Superior temporal gyrus (tissue), 1 donor: ENCODE data around the gene MEAK7.
"Not testable (repeated sequence)": the region's sequence is repeated elsewhere in the genome, so short reads cannot be mapped to it uniquely, and the experiment has no call there.

Source experiments
- DNase-seq: peaks from one replicate; pipeline ENCODE4 v3.0.0-alpha.2; 2016; ENCODE audit errors: extremely low spot score

The MEAK7 gene

GRCh38 chr16:84532855-84533486 lies 28.5 kb upstream of the MEAK7 start:
- DNase-seq = no peak

GRCh38 chr16:84532291-84532724 lies 27.8 kb upstream of the MEAK7 start:
- DNase-seq = no peak

GRCh38 chr16:84531671-84532111 lies 27.2 kb upstream of the MEAK7 start:
- no peak for DNase-seq

GRCh38 chr16:84530590-84530989 lies 26.1 kb upstream of the MEAK7 start:
- no peak for DNase-seq

GRCh38 chr16:84529607-84530006 lies 25.1 kb upstream of the MEAK7 start:
- DNase-seq = no peak

- no peak for DNase-seq
Measured at GRCh38 chr16:84528322-84528721, 23.9 kb upstream of the MEAK7 start.

- no peak for DNase-seq
Measured at GRCh38 chr16:84527532-84528269, 23.2 kb upstream of the MEAK7 start.

- no peak for DNase-seq
Measured at GRCh38 chr16:84526794-84527531, 22.5 kb upstream of the MEAK7 start.

GRCh38 chr16:84524941-84525581 lies 20.6 kb upstream of the MEAK7 start:
- not testable (repeated sequence) for DNase-seq

- DNase-seq = no peak
Measured at GRCh38 chr16:84524346-84524920, 20.0 kb upstream of the MEAK7 start.

GRCh38 chr16:84521497-84521770 lies 17.0 kb upstream of the MEAK7 start:
- DNase-seq = no peak

GRCh38 chr16:84520725-84521496 lies 16.5 kb upstream of the MEAK7 start:
- no peak for DNase-seq

- no peak for DNase-seq
Measured at GRCh38 chr16:84519855-84520254, 15.4 kb upstream of the MEAK7 start.

- DNase-seq = no peak
Measured at GRCh38 chr16:84518804-84519341, 14.4 kb upstream of the MEAK7 start.

- not testable (repeated sequence) for DNase-seq
Measured at GRCh38 chr16:84518220-84518619, 13.8 kb upstream of the MEAK7 start.

- DNase-seq = no peak
Measured at GRCh38 chr16:84517366-84517765, 12.9 kb upstream of the MEAK7 start.

GRCh38 chr16:84514874-84515835 lies 10.7 kb upstream of the MEAK7 start:
- no peak for DNase-seq

- no peak for DNase-seq
Measured at GRCh38 chr16:84514295-84514873, 9.9 kb upstream of the MEAK7 start.

- no peak for DNase-seq
Measured at GRCh38 chr16:84513666-84514065, 9.2 kb upstream of the MEAK7 start.
